ENCODE measurements around the gene DPYD. TPM values are rescaled to one million over a fixed set of nuclear protein-coding genes. Genes with fewer than 3 reads are reported as not detected.

Gene DPYD
- total and polyA plus RNA-seq, 4 experiments from 2014 or later: 49.7 to 58.4 (median 51.9) TPM

GRCh38 chr1:97308131-97308530, 612.7 kb downstream of the DPYD start:
- CTCF ChIA-PET (ENCODE audit: partially characterized antibody): no interaction called here
- H3K9me3 ChIP-seq (ENCODE audit: control insufficient read depth in 1 of 2, low read length in 2 of 2): no peaks in the 10 kb centered on the region

DNA sequence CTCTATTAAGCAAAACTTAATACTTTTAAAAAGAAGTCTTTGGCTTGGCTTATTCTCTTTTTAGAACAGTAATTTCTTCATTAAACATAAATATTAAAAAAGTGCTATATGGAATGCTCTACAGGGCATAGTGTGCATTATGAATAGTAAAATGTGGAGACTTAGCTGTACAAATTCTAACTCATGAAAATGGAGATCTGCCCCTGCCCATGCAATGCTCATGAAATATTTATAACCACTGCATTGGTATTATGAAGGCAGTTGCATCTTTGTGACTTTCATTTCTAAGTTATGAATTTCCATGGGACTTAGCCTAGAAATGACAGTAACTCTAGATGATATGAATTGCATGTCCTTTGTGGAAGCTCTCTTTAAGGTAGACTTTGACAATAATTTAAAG, 613.3 kb downstream of the DPYD start:
- CTCF ChIA-PET (ENCODE audit: partially characterized antibody): no interaction called here
- Mint-ChIP-seq H3K4me1 (no peaks in the 10 kb centered on the region), H3K9me3 (peaks cover 0 to 2% (median 0%) of the 10 kb centered on the region in 8 donors), H3K4me3 (no peak overlapping the region), H3K27me3 (no peaks in the 10 kb centered on the region), H3K36me3 (peaks cover 23 to 49% of the 10 kb centered on the region in 2 donors), H3K27ac (no peak overlapping the region)
- Histone ChIP-seq H3K4me1 (ENCODE audit: insufficient read depth, low read length) (no peaks in the 10 kb centered on the region), H3K9me3 (ENCODE audit: control insufficient read depth in 1 of 2, low read length in 2 of 2) (no peaks in the 10 kb centered on the region), H3K27me3 (ENCODE audit: insufficient read depth, low read length) (no peaks in the 10 kb centered on the region), H3K36me3 (ENCODE audit: insufficient read depth, low read length) (no peaks in the 10 kb centered on the region), H3K27ac (ENCODE audit: low read depth, low read length) (no peak overlapping the region), H3K4me3 (ENCODE audit: low read length in 2 of 2) (no peak overlapping the region)
- intact Hi-C loops (cut with micrococcal nuclease): no loop called here
- POLR2A ChIA-PET (ENCODE audit: partially characterized antibody): no interaction called here
- no peak for DNase-seq

More at GRCh38 chr1:97308131-97308530, 612.7 kb downstream of the DPYD start:
- Mint-ChIP-seq H3K27ac (no peak overlapping the region), H3K4me3 (no peak overlapping the region), H3K27me3 (no peaks in the 10 kb centered on the region), H3K36me3 (peaks cover 23 to 45% of the 10 kb centered on the region in 2 donors), H3K9me3 (peaks cover 0 to 2% (median 0%) of the 10 kb centered on the region in 8 donors), H3K4me1 (no peaks in the 10 kb centered on the region)
- POLR2A ChIA-PET (ENCODE audit: partially characterized antibody): no interaction called here
- Histone ChIP-seq H3K36me3 (ENCODE audit: insufficient read depth, low read length) (no peaks in the 10 kb centered on the region), H3K4me1 (ENCODE audit: insufficient read depth, low read length) (no peaks in the 10 kb centered on the region), H3K27ac (ENCODE audit: low read depth, low read length) (no peak overlapping the region), H3K27me3 (ENCODE audit: insufficient read depth, low read length) (no peaks in the 10 kb centered on the region), H3K4me3 (ENCODE audit: low read length in 2 of 2) (no peak overlapping the region)
- intact Hi-C loops (cut with micrococcal nuclease): no loop called here
- no peak for DNase-seq

DNA sequence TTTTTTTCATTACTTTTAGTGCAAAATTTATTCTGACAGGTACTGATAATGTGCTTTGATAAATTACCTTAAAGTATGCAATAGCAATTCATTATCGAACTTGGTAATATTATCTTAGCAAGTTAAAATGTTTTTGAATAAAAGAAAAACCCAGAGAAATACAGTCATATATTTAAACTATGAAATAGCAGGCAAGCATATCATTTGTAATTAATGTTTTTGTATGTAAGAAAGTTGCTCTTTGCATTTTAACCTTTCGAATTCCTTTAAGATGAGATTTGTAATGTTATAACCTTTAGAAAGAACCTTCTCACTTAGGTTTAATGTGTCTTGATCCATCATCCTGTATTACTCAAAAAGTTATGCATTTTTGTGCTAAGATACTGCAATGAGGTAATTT, 613.7 kb downstream of the DPYD start:
- H3K4me1 Mint-ChIP-seq: no peaks in the 10 kb centered on the region
- intact Hi-C loops (cut with micrococcal nuclease): no loop called here
- Histone ChIP-seq H3K4me3 (ENCODE audit: low read length in 2 of 2) (no peak overlapping the region), H3K27me3 (ENCODE audit: insufficient read depth, low read length) (no peaks in the 10 kb centered on the region), H3K27ac (ENCODE audit: low read depth, low read length) (no peak overlapping the region), H3K9me3 (ENCODE audit: control insufficient read depth in 1 of 2, low read length in 2 of 2) (no peaks in the 10 kb centered on the region), H3K4me1 (ENCODE audit: insufficient read depth, low read length) (no peaks in the 10 kb centered on the region), H3K36me3 (ENCODE audit: insufficient read depth, low read length) (no peaks in the 10 kb centered on the region)
- ChIA-PET POLR2A (ENCODE audit: partially characterized antibody) (no interaction called here), CTCF (ENCODE audit: partially characterized antibody) (no interaction called here)
- H3K27ac Mint-ChIP-seq: no peak overlapping the region
- H3K27me3 Mint-ChIP-seq: no peaks in the 10 kb centered on the region
- DNase-seq: no peak
- peaks cover 25 to 52% of the 10 kb centered on the region in 2 donors for H3K36me3 Mint-ChIP-seq
- H3K9me3 Mint-ChIP-seq: peaks cover 0 to 2% (median 0%) of the 10 kb centered on the region in 8 donors
- H3K4me3 Mint-ChIP-seq: no peak overlapping the region

GRCh38 chr1:97306504-97306903, 614.3 kb downstream of the DPYD start:
- peaks cover 0 to 2% (median 0%) of the 10 kb centered on the region in 8 donors for H3K9me3 Mint-ChIP-seq
- H3K4me1 Mint-ChIP-seq: no peaks in the 10 kb centered on the region
- no peaks in the 10 kb centered on the region for H3K9me3 ChIP-seq (ENCODE audit: control insufficient read depth in 1 of 2, low read length in 2 of 2)
- H3K36me3 ChIP-seq (ENCODE audit: insufficient read depth, low read length): no peaks in the 10 kb centered on the region
- H3K36me3 Mint-ChIP-seq: peaks cover 29 to 55% of the 10 kb centered on the region in 2 donors
- H3K27ac ChIP-seq (ENCODE audit: low read depth, low read length): no peak overlapping the region
- H3K27me3 Mint-ChIP-seq: no peaks in the 10 kb centered on the region
- H3K4me1 ChIP-seq (ENCODE audit: insufficient read depth, low read length): no peaks in the 10 kb centered on the region
- DNase-seq: no peak
- H3K27ac Mint-ChIP-seq: no peak overlapping the region
- no peaks in the 10 kb centered on the region for H3K27me3 ChIP-seq (ENCODE audit: insufficient read depth, low read length)
- CTCF ChIA-PET (ENCODE audit: partially characterized antibody): no interaction called here
- H3K4me3 Mint-ChIP-seq: no peak overlapping the region
- H3K4me3 ChIP-seq (ENCODE audit: low read length in 2 of 2): no peak overlapping the region
- intact Hi-C loops (cut with micrococcal nuclease): no loop called here
- POLR2A ChIA-PET (ENCODE audit: partially characterized antibody): no interaction called here

- H3K27me3 ChIP-seq (ENCODE audit: insufficient read depth, low read length): no peaks in the 10 kb centered on the region
- DNase-seq: no peak
- ChIA-PET CTCF (ENCODE audit: partially characterized antibody) (interaction anchor here (0.5 kb wide), 1 partner anchor 1836 kb away, joined by 3 read pairs; no protein-coding TSS in a partner anchor), POLR2A (ENCODE audit: partially characterized antibody) (no interaction called here)
- Mint-ChIP-seq H3K4me3 (no peak overlapping the region), H3K9me3 (peaks cover 0 to 2% (median 0%) of the 10 kb centered on the region in 8 donors), H3K36me3 (peaks cover 29 to 52% of the 10 kb centered on the region in 2 donors), H3K27ac (peak overlapping the region in 1 of 7 donors; percentile 60), H3K27me3 (no peaks in the 10 kb centered on the region), H3K4me1 (no peaks in the 10 kb centered on the region)
- no peaks in the 10 kb centered on the region for H3K9me3 ChIP-seq (ENCODE audit: control insufficient read depth in 1 of 2, low read length in 2 of 2)
- no peaks in the 10 kb centered on the region for H3K4me1 ChIP-seq (ENCODE audit: insufficient read depth, low read length)
- H3K27ac ChIP-seq (ENCODE audit: low read depth, low read length): no peak overlapping the region
- H3K4me3 ChIP-seq (ENCODE audit: low read length in 2 of 2): no peak overlapping the region
- no peaks in the 10 kb centered on the region for H3K36me3 ChIP-seq (ENCODE audit: insufficient read depth, low read length)
- intact Hi-C loops (cut with micrococcal nuclease): no loop called here
Observed at GRCh38 chr1:97304366-97304765, 616.5 kb downstream of the DPYD start.

DNA sequence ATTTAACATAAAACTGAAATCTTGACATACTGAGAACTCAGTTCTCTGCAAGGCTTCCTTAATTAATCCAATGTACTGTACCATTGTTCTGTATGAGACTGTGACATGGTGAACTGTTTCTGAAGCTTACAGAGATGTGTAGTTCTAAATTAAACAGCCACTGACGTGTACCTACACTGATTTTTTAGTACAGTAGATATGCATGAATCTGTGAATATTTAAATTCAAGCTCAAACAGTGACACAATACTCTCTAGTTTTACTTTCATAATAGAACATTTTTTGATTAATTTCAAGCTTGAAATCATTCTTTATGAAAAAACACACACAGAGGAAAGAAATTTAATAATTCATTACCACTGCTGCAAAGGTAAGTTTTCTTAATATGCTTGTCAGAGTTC, 621.9 kb downstream of the DPYD start:
- peaks cover 0 to 3% (median 0%) of the 10 kb centered on the region in 8 donors for H3K9me3 Mint-ChIP-seq
- no peaks in the 10 kb centered on the region for H3K27me3 ChIP-seq (ENCODE audit: insufficient read depth, low read length)
- H3K36me3 ChIP-seq (ENCODE audit: insufficient read depth, low read length): no peaks in the 10 kb centered on the region
- H3K4me3 Mint-ChIP-seq: no peak overlapping the region
- no peaks in the 10 kb centered on the region for H3K9me3 ChIP-seq (ENCODE audit: control insufficient read depth in 1 of 2, low read length in 2 of 2)
- H3K4me1 Mint-ChIP-seq: no peaks in the 10 kb centered on the region
- intact Hi-C loops (cut with micrococcal nuclease): no loop called here
- H3K4me3 ChIP-seq (ENCODE audit: low read length in 2 of 2): no peak overlapping the region
- DNase-seq: no peak
- ChIA-PET POLR2A (ENCODE audit: partially characterized antibody) (no interaction called here), CTCF (ENCODE audit: partially characterized antibody) (no interaction called here)
- H3K4me1 ChIP-seq (ENCODE audit: insufficient read depth, low read length): no peaks in the 10 kb centered on the region
- no peak overlapping the region for H3K27ac Mint-ChIP-seq
- peaks cover 36 to 47% of the 10 kb centered on the region in 2 donors for H3K36me3 Mint-ChIP-seq
- no peaks in the 10 kb centered on the region for H3K27me3 Mint-ChIP-seq
- H3K27ac ChIP-seq (ENCODE audit: low read depth, low read length): no peak overlapping the region

GRCh38 chr1:97297611-97298010, 623.2 kb downstream of the DPYD start:
- H3K36me3 Mint-ChIP-seq: peaks cover 46 to 56% of the 10 kb centered on the region in 2 donors
- ChIA-PET POLR2A (ENCODE audit: partially characterized antibody) (no interaction called here), CTCF (ENCODE audit: partially characterized antibody) (no interaction called here)
- Histone ChIP-seq H3K9me3 (ENCODE audit: control insufficient read depth in 1 of 2, low read length in 2 of 2) (no peaks in the 10 kb centered on the region), H3K36me3 (ENCODE audit: insufficient read depth, low read length) (no peaks in the 10 kb centered on the region), H3K4me3 (ENCODE audit: low read length in 2 of 2) (no peak overlapping the region), H3K27ac (ENCODE audit: low read depth, low read length) (no peak overlapping the region), H3K4me1 (ENCODE audit: insufficient read depth, low read length) (no peaks in the 10 kb centered on the region), H3K27me3 (ENCODE audit: insufficient read depth, low read length) (no peaks in the 10 kb centered on the region)
- intact Hi-C loops (cut with micrococcal nuclease): no loop called here
- H3K27me3 Mint-ChIP-seq: no peaks in the 10 kb centered on the region
- H3K4me1 Mint-ChIP-seq: no peaks in the 10 kb centered on the region
- H3K4me3 Mint-ChIP-seq: no peak overlapping the region
- H3K9me3 Mint-ChIP-seq: peaks cover 0 to 4% (median 0%) of the 10 kb centered on the region in 8 donors
- no peak for DNase-seq
- H3K27ac Mint-ChIP-seq: no peak overlapping the region

GRCh38 chr1:97281962-97282361, 638.9 kb downstream of the DPYD start:
- Histone ChIP-seq H3K27ac (ENCODE audit: low read depth, low read length) (no peak overlapping the region), H3K36me3 (ENCODE audit: insufficient read depth, low read length) (no peaks in the 10 kb centered on the region), H3K4me1 (ENCODE audit: insufficient read depth, low read length) (no peaks in the 10 kb centered on the region), H3K4me3 (ENCODE audit: low read length in 2 of 2) (no peak overlapping the region), H3K9me3 (ENCODE audit: control insufficient read depth in 1 of 2, low read length in 2 of 2) (no peaks in the 10 kb centered on the region), H3K27me3 (ENCODE audit: insufficient read depth, low read length) (no peaks in the 10 kb centered on the region)
- no peak for DNase-seq
- intact Hi-C loops (cut with micrococcal nuclease): no loop called here
- H3K9me3 Mint-ChIP-seq: peaks cover 0 to 16% (median 4%) of the 10 kb centered on the region in 8 donors
- peaks cover 0 to 1% (median 0%) of the 10 kb centered on the region in 4 donors for H3K4me1 Mint-ChIP-seq
- H3K4me3 Mint-ChIP-seq: no peak overlapping the region
- peaks cover 25 to 45% of the 10 kb centered on the region in 2 donors for H3K36me3 Mint-ChIP-seq
- POLR2A ChIA-PET (ENCODE audit: partially characterized antibody): no interaction called here
- no peaks in the 10 kb centered on the region for H3K27me3 Mint-ChIP-seq
- H3K27ac Mint-ChIP-seq: no peak overlapping the region
- CTCF ChIA-PET (ENCODE audit: partially characterized antibody): no interaction called here

Measured in CD4-positive, alpha-beta memory T cell (primary cell).